ENCODE data around the gene RPS6KA6. TPM values are rescaled to one million over a fixed set of nuclear protein-coding genes. Genes with fewer than 3 reads are reported as not detected.

Gene RPS6KA6
- 12.9 and 14.0 TPM in 2 replicates for total RNA-seq (2014; rRNA removed; shearing (Covaris generic))
- polyA plus RNA-seq (2016; fragmentation: Nextera tagmentation; extraction: Ambion mirVana), result 2.8 and 3.6 TPM in 2 replicates
- long read RNA-seq, result 0 reads

GRCh38 chrX:84187533-84188319 lies at the start of gene RPS6KA6:
RPS6KA6 (minus strand) TSS chrX:84188199; CDS start chrX:84187899, 300 bp downstream.
- Histone ChIP-seq H3K79me2 (replicated peaks; ENCODE audit: insufficient read depth) (peaks cover 30% of the 10 kb centered on the region), H2AFZ (peak within 1 kb of the TSS; percentile 90), H3K27ac (ENCODE audit: low read depth) (0 out of 2 replicates have a peak within 1 kb of the TSS, but pooled peaks have one; percentile 19), H3F3A (replicated peaks; ENCODE audit: low read depth) (no peaks in the 10 kb centered on the region), H4K20me1 (replicated peaks; ENCODE audit: insufficient read depth) (no peaks in the 10 kb centered on the region), H3K4me3 (peak within 1 kb of the TSS; percentile 65), H3K4me1 (ENCODE audit: insufficient read depth) (peaks cover 9% of the 10 kb centered on the region; the same call in 1 of the 2 replicates), H3K9me2 (ENCODE audit: insufficient read depth) (no peaks in the 10 kb centered on the region), H3K27me3 (ENCODE audit: insufficient read depth) (no peaks in the 10 kb centered on the region), H3K4me2 (peak within 1 kb of the TSS; percentile 81), H3K36me3 (ENCODE audit: insufficient read depth) (no peaks in the 10 kb centered on the region)
- H3K4me3 Mint-ChIP-seq, result peak within 1 kb of the TSS; percentile 93
- H3K9me3 Mint-ChIP-seq, result no peaks in the 10 kb centered on the region
- TF ChIP-seq CREB1 (CRISPR knock-in tag; IDR thresholded peaks at IDR 0.05; ENCODE audit: low read depth), result peak; percentile 37; the same call in 1 of the 2 replicates
- TF ChIP-seq NANOG (IDR thresholded peaks at IDR 0.05; ENCODE audit: borderline replicate concordance), result no peak
- peaks cover 24% of the 10 kb centered on the region for H3K4me1 Mint-ChIP-seq
- no peaks in the 10 kb centered on the region for H3K36me3 Mint-ChIP-seq (ENCODE audit: low read depth)
- ATAC-seq (peak; percentile 71), DNase-seq (ENCODE audit: low spot score) (peak; percentile 53)
- peak within 1 kb of the TSS; percentile 50; the same call in 1 of the 2 replicates for H3K27ac Mint-ChIP-seq
- peaks cover 3% of the 10 kb centered on the region for H3K27me3 Mint-ChIP-seq (ENCODE audit: insufficient read depth, low read depth, poor library complexity)

- H3K9me2 ChIP-seq (ENCODE audit: insufficient read depth), result no peaks in the 10 kb centered on the region
- Mint-ChIP-seq H3K27me3 (ENCODE audit: insufficient read depth, low read depth, poor library complexity) (peaks cover 2% of the 10 kb centered on the region), H3K4me1 (peaks cover under 1% of the 10 kb centered on the region; the same call in 2 of the 3 replicates), H3K4me3 (no peak overlapping the region), H3K27ac (no peak overlapping the region), H3K36me3 (ENCODE audit: low read depth) (no peaks in the 10 kb centered on the region), H3K9me3 (no peaks in the 10 kb centered on the region)
- no peak overlapping the region for H3K4me2 ChIP-seq
- no peaks in the 10 kb centered on the region for H3K36me3 ChIP-seq (ENCODE audit: insufficient read depth)
- H3K79me2 ChIP-seq (replicated peaks; ENCODE audit: insufficient read depth), result no peaks in the 10 kb centered on the region
- H2AFZ ChIP-seq, result no peak overlapping the region
- H3F3A ChIP-seq (replicated peaks; ENCODE audit: low read depth), result no peaks in the 10 kb centered on the region
- TF ChIP-seq NANOG (IDR thresholded peaks at IDR 0.05; ENCODE audit: borderline replicate concordance) (no peak), EZH2phosphoT487 (IDR thresholded peaks at IDR 0.05; ENCODE audit: unreplicated experiment) (no peak), ZNF114 (CRISPR knock-in tag; IDR thresholded peaks at IDR 0.05) (no peak)
- H3K4me1 ChIP-seq (ENCODE audit: insufficient read depth), result no peaks in the 10 kb centered on the region
- no peak overlapping the region for H3K27ac ChIP-seq (ENCODE audit: low read depth)
- no peak overlapping the region for H3K4me3 ChIP-seq
- ATAC-seq (no peak), DNase-seq (ENCODE audit: low spot score) (no peak)
- no peaks in the 10 kb centered on the region for H4K20me1 ChIP-seq (replicated peaks; ENCODE audit: insufficient read depth)
- H3K27me3 ChIP-seq (ENCODE audit: insufficient read depth), result no peaks in the 10 kb centered on the region
Measured at GRCh38 chrX:84224741-84225140, 36.7 kb upstream of the RPS6KA6 start.

- Histone ChIP-seq H3K79me2 (replicated peaks; ENCODE audit: insufficient read depth) (no peaks in the 10 kb centered on the region), H3K27ac (ENCODE audit: low read depth) (no peak overlapping the region), H4K20me1 (replicated peaks; ENCODE audit: insufficient read depth) (no peaks in the 10 kb centered on the region), H3K4me3 (no peak overlapping the region), H3K27me3 (ENCODE audit: insufficient read depth) (no peaks in the 10 kb centered on the region), H3K9me2 (ENCODE audit: insufficient read depth) (no peaks in the 10 kb centered on the region), H3K4me2 (no peak overlapping the region), H3K4me1 (ENCODE audit: insufficient read depth) (peaks cover under 1% of the 10 kb centered on the region), H2AFZ (no peak overlapping the region), H3F3A (replicated peaks; ENCODE audit: low read depth) (no peaks in the 10 kb centered on the region), H3K36me3 (ENCODE audit: insufficient read depth) (no peaks in the 10 kb centered on the region)
- DNase-seq (ENCODE audit: low spot score), result no peak
- Mint-ChIP-seq H3K27me3 (ENCODE audit: insufficient read depth, low read depth, poor library complexity) (peaks cover 2% of the 10 kb centered on the region), H3K27ac (no peak overlapping the region), H3K4me3 (no peak overlapping the region), H3K9me3 (no peaks in the 10 kb centered on the region), H3K36me3 (ENCODE audit: low read depth) (no peaks in the 10 kb centered on the region), H3K4me1 (peaks cover 3% of the 10 kb centered on the region; the same call in 1 of the 3 replicates)
- no peak for ATAC-seq
- TF ChIP-seq ETS1 (IDR thresholded peaks at IDR 0.05), result no peak
- no peak for TF ChIP-seq EZH2phosphoT487 (IDR thresholded peaks at IDR 0.05; ENCODE audit: unreplicated experiment)
- TF ChIP-seq NANOG (IDR thresholded peaks at IDR 0.05; ENCODE audit: borderline replicate concordance), result no peak
- TF ChIP-seq CREB1 (CRISPR knock-in tag; IDR thresholded peaks at IDR 0.05; ENCODE audit: low read depth), result no peak
- TF ChIP-seq POLR2AphosphoS5 (IDR thresholded peaks at IDR 0.05; ENCODE audit: low read depth), result no peak
- no peak for TF ChIP-seq ZNF462 (CRISPR knock-in tag; IDR thresholded peaks at IDR 0.05)
- no peak for TF ChIP-seq ZNF114 (CRISPR knock-in tag; IDR thresholded peaks at IDR 0.05)
Measured at GRCh38 chrX:84223261-84223660, 35.3 kb upstream of the RPS6KA6 start.
